Progenitor cell of endocrine pancreas (in vitro differentiated cells): ENCODE results near the gene SMIM8. TPM values are rescaled to one million over a fixed set of nuclear protein-coding genes. Genes with fewer than 3 reads are reported as not detected.

ENCODE experiments used
- DNase-seq: peaks from one replicate; pipeline ENCODE4 v3.0.0; 2021; ENCODE audit warnings: low spot score; ENCODE audit not compliant: unreplicated experiment
- H3K27ac Mint-ChIP-seq: 2 replicates; pipeline ENCODE4 v1.8.0; 2021; ENCODE audit warnings: mild to moderate bottlenecking, moderate library complexity, mixed read lengths
- H3K27me3 Mint-ChIP-seq: 2 replicates; pipeline ENCODE4 v1.8.0; 2021; ENCODE audit warnings: mixed read lengths
- H3K36me3 Mint-ChIP-seq: 2 replicates; pipeline ENCODE4 v1.8.0; 2022; ENCODE audit warnings: mixed read lengths; ENCODE audit not compliant: insufficient read depth
- H3K4me1 Mint-ChIP-seq: 2 replicates; pipeline ENCODE4 v1.8.0; 2021; ENCODE audit warnings: low read depth, mixed read lengths
- H3K4me3 Mint-ChIP-seq: 2 replicates; pipeline ENCODE4 v1.8.0; 2021; ENCODE audit warnings: low read depth, mild to moderate bottlenecking, moderate library complexity, mixed read lengths
- H3K9me3 Mint-ChIP-seq: 2 replicates; pipeline ENCODE4 v1.8.0; 2021; ENCODE audit warnings: low read depth, mixed read lengths
- total RNA-seq: library from RNA; stranded (reverse); gene quantifications from 2 replicates; pipeline ENCODE4 v1.2.1, GENCODE V29; 2021
- TF ChIP-seq, protein P1 (sequence below): fragments of 200-600 bp; sonication (generic); IDR thresholded peaks from one replicate; pipeline ENCODE4 v1.5.0; 2021; ENCODE audit warnings: antibody characterized with exemption, mild to moderate bottlenecking; ENCODE audit not compliant: unreplicated experiment

The SMIM8 gene
- total RNA-seq, 1 donor from 2014 or later, result 16.8 TPM

DNA sequence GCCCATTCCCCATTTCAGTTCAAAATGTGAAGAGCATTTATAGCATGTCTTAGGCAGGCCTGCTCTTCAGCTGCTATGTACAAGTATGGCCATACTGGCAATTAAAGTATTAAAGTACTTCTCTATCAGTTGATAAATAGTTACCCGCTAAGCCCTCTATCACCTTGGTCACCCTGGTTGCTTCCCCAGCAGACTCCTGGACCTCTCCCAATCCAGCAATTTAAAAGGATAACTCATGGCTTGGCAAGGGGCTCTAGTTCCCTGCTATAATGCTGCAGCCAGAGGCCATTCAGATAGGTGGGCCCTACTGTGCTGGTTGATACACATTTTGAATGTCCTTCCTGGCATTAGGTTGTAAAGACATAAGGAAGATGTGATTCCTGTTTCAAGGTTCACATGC, 29.2 kb downstream of the SMIM8 start:
- H3K27me3 Mint-ChIP-seq, result no peaks in the 10 kb centered on the region
- no peak overlapping the region for H3K27ac Mint-ChIP-seq
- peaks cover 3% of the 10 kb centered on the region for H3K36me3 Mint-ChIP-seq
- TF ChIP-seq, protein P1, sequence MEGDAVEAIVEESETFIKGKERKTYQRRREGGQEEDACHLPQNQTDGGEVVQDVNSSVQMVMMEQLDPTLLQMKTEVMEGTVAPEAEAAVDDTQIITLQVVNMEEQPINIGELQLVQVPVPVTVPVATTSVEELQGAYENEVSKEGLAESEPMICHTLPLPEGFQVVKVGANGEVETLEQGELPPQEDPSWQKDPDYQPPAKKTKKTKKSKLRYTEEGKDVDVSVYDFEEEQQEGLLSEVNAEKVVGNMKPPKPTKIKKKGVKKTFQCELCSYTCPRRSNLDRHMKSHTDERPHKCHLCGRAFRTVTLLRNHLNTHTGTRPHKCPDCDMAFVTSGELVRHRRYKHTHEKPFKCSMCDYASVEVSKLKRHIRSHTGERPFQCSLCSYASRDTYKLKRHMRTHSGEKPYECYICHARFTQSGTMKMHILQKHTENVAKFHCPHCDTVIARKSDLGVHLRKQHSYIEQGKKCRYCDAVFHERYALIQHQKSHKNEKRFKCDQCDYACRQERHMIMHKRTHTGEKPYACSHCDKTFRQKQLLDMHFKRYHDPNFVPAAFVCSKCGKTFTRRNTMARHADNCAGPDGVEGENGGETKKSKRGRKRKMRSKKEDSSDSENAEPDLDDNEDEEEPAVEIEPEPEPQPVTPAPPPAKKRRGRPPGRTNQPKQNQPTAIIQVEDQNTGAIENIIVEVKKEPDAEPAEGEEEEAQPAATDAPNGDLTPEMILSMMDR, result no peak
- H3K9me3 Mint-ChIP-seq, result no peaks in the 10 kb centered on the region
- no peaks in the 10 kb centered on the region for H3K4me1 Mint-ChIP-seq
- no peak for DNase-seq
- no peak overlapping the region for H3K4me3 Mint-ChIP-seq

DNA sequence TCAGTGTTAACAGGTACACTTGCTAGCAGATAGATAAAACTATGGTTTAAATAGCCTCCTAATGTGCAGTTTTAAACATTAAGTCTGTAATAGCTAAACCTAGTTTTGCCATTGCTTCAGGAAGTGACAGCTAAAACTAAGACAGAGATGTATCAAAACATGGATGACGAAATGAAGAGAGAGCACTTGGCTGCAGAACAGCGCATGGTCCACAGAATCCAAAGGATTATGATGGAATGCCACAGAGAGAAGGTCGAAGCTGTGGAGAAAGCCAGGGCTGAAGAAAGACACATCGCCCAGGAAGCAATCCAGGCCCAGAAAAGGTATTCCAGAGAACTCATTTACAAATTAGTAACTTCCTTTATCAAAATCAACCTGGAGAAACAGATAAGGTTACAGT, 33.8 kb downstream of the SMIM8 start:
- no peak overlapping the region for H3K4me3 Mint-ChIP-seq
- TF ChIP-seq, protein P1, result no peak
- peaks cover 8% of the 10 kb centered on the region for H3K36me3 Mint-ChIP-seq
- H3K27me3 Mint-ChIP-seq, result no peaks in the 10 kb centered on the region
- no peaks in the 10 kb centered on the region for H3K9me3 Mint-ChIP-seq
- H3K4me1 Mint-ChIP-seq, result no peaks in the 10 kb centered on the region
- no peak overlapping the region for H3K27ac Mint-ChIP-seq
- no peak for DNase-seq

DNA sequence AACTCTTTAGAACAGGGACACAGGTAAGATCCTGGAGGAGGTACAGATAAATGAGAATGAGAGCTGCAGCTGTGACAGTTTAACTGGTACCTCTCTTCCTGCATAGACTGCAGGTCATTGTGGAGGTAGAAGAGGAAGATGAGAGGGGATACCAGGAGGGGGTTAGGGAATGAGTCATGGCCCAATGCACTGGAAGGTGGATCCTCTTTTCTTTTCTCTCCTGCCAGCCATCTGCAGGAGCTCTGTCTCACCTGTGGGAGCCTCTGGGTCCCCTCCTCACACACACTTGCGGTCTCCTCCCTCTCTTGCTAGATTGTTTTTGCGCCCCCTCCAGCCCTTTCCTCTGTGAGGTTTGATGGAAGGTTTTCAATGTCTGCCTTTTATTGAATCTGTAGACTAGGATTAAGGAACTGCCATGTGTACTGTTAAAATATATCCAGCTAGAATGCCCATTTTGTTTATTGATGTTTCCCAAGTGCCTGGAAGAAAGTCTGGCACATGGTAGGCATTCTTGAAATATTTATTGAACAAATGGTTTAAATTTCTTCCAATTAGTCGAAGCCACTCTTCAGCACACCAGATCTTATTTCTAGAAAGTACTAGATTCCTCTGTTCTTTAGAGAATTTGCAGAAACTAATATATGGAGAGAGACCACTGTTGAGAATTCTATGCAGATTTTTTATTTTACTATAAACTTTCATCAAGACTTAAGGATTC, 35.2 kb downstream of the SMIM8 start:
- Mint-ChIP-seq H3K4me3 (no peak overlapping the region), H3K27ac (no peak overlapping the region), H3K9me3 (no peaks in the 10 kb centered on the region), H3K27me3 (no peaks in the 10 kb centered on the region), H3K4me1 (no peaks in the 10 kb centered on the region), H3K36me3 (peaks cover 11% of the 10 kb centered on the region)
- TF ChIP-seq, protein P1, result no peak
- DNase-seq, result no peak

DNA sequence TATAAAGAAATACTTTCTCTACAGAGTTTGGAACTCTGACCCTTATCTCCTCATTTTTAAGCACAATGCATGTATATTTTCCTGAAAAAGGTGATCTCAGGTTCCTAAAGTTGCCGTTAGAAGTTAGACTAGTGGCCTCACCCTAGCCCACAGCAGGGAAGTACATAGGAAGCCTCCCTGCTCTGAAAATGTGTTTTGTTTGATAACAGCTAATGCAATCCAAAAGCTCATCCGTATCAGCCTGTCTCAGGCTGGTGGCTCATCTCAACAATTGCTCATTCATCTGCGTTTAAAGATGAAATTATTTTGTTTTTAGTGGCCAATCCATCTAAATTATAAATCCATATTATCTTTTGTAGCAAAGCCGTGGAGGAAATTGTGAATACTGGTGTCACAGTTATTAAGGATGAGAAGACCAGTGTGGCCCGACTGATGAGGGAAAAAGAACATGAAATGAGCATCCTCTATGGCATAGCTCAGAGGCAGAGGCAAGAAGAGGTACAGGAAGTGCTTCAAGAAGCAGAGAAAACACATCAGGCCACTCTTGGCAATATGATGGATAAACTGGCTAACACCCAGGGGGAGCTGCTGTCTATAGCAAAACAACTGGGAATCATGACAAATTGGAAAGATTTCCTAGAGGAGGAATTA, 42.3 kb downstream of the SMIM8 start:
- H3K36me3 Mint-ChIP-seq, result peaks cover 24% of the 10 kb centered on the region
- no peak for DNase-seq
- TF ChIP-seq, protein P1, result no peak
- no peak overlapping the region for H3K4me3 Mint-ChIP-seq
- H3K27ac Mint-ChIP-seq, result peak overlapping the region; percentile 3
- peaks cover 21% of the 10 kb centered on the region for H3K9me3 Mint-ChIP-seq
- H3K27me3 Mint-ChIP-seq, result no peaks in the 10 kb centered on the region
- no peaks in the 10 kb centered on the region for H3K4me1 Mint-ChIP-seq

DNA sequence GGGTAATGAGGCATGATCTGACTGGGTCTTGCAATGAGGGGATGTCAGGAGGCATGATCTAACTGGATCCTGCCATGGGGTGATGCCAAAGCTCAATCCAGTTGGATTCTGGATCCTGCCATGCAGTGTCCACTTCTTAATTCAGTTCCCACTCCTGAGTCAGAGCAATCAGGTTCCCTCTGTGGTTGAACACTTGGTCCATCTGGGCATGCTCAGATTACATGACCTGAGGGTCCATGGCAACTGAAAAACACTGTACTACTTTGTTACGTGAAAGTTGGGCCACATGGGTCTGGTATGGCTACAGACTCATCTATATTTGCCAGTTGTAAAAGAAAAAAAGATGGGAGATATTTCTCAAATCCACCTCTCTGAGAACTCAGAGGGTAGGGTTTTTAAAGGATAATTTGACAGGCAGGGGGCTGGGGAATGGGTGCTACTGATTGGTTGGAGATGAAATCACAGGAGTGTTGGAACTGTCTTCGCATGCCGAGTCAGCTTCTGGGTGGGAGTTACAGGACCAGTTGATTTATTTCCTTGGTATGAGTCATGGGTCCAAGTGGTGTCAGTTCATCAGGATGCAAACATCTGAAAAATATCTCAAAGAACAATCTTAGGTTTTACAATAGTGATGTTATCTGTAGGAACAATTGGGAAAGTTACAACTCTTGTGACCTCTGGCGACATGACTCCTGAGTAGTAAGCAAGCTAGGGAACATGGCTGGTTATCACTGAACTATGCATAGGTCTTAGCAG, 43.9 kb downstream of the SMIM8 start:
- Mint-ChIP-seq H3K36me3 (peaks cover 24% of the 10 kb centered on the region), H3K27ac (no peak overlapping the region), H3K9me3 (peaks cover 23% of the 10 kb centered on the region), H3K4me1 (no peaks in the 10 kb centered on the region), H3K27me3 (no peaks in the 10 kb centered on the region), H3K4me3 (no peak overlapping the region)
- DNase-seq, result no peak
- TF ChIP-seq, protein P1, result no peak
